ENCODE data around the gene TMEM205.
"Not testable (repeated sequence)": the region's sequence is repeated elsewhere in the genome, so short reads cannot be mapped to it uniquely, and the experiment has no call there.

The TMEM205 gene

DNA sequence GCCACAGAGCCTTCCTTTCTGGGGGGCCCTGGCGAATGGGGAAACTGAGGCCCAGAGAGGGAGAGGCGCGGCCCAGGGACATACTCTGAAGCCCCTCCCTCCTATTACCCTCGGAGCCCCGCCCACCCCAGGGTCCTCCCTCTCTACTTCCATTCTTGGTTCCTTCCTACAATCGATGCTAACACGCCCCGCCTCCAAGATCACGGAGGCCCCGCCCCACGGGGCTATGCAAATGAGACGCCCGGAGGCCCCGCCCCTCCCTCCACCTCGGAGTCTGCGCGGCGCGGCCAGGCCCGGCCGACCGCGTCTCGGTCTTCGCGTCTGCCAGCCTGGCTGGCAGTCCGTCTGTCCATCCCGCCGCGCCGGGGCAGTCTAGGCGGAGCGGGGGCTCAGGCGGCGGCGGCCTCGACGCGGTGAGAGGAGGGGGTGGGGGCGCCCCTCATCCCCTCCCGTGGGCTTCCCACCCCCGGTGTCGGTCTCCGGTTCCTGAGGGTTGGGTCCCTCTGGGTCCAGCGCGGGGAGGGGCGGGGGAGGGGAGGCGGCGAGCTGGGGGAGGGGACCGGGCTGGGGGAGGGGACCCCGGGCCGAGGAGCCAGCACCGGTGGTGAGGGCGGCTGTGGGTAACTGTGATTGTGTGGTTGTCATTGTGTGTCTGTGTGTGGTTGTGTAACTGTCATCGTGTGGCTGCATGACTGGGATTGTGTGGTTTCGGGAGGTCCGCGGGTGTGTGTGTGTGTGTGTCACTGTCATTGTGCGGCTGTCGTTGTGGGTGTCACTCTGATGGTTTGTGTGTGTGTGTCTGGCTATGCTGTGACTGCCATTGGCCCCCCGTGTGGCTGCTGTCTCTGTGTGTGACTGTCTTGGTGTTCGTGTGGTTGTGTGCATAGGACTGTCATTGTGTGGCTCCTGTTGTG lies 9.3 kb upstream of the TMEM205 start, which contains the start of gene PLPPR2:
TSS of gene PLPPR2 (plus strand) at position 273 of the 914 bp plus-strand sequence. CDS start 2,242 bp downstream, outside the sequence.
- POLR2A ChIA-PET = no interaction called here
- TF ChIP-seq, protein P1, sequence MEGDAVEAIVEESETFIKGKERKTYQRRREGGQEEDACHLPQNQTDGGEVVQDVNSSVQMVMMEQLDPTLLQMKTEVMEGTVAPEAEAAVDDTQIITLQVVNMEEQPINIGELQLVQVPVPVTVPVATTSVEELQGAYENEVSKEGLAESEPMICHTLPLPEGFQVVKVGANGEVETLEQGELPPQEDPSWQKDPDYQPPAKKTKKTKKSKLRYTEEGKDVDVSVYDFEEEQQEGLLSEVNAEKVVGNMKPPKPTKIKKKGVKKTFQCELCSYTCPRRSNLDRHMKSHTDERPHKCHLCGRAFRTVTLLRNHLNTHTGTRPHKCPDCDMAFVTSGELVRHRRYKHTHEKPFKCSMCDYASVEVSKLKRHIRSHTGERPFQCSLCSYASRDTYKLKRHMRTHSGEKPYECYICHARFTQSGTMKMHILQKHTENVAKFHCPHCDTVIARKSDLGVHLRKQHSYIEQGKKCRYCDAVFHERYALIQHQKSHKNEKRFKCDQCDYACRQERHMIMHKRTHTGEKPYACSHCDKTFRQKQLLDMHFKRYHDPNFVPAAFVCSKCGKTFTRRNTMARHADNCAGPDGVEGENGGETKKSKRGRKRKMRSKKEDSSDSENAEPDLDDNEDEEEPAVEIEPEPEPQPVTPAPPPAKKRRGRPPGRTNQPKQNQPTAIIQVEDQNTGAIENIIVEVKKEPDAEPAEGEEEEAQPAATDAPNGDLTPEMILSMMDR (IDR thresholded peaks at IDR 0.05; ENCODE audit: control extremely low read depth, extremely low read depth, low read depth, missing control alignments) = no peak
- peak; percentile 83 for DNase-seq (ENCODE audit: extremely low spot score)
- CTCF ChIA-PET = no interaction called here

DNA sequence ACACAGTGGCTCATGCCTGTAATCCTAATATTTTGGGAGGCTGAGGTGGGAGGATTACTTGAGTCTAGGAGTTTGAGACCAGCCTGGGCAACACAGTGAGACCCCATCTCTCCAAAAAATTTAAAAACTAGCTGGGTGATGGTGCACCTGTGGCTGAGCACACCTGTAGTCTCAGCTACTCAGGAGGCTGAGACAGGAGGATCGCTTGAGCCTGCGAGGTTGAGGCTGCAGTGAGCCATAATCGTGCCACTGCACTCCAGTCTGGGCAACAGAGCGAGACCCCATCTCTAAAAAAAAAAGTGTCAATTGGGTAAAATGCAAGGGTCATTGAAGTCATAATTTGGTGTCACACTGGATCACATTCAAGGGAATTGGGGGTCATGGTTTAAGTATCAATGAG lies 8.0 kb upstream of the TMEM205 start:
- POLR2A ChIA-PET; DNase-seq (ENCODE audit: extremely low spot score): not testable (repeated sequence)
- CTCF ChIA-PET = interaction anchor here (1.0 kb wide), 1 partner anchor 65 kb away, joined by 3 read pairs; the partner anchor contains the start of gene RGL3

DNA sequence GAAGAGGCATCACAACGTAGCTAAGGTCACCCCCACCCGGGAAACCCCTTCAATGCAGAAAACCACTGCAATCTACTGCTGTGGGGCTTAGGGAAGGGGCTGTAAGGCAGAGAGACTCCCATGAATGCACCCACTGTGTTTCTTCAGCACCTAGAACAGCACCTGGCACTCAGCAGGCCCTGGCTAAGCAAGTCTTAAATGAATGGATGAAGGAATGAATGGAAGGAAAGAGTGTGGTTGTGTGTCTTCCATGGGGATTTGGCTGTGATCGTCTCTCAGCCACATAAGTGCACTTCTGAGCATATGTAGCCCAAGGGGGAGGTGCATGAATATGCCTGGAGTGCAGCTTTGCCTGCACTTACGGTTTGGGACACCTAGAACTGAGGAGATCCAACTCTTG lies 3.1 kb upstream of the TMEM205 start:
- ChIA-PET POLR2A (no interaction called here), CTCF (interaction anchor here (0.8 to 1.4 kb wide), 5 partner anchors 9 to 86 kb away, joined by 3 to 4 read pairs (median 4); partner anchors contain the start of genes ODAD3, RAB3D and SWSAP1)
- DNase-seq (ENCODE audit: extremely low spot score) = no peak
- TF ChIP-seq, protein P1 (IDR thresholded peaks at IDR 0.05; ENCODE audit: control extremely low read depth, extremely low read depth, low read depth, missing control alignments) = no peak

DNA sequence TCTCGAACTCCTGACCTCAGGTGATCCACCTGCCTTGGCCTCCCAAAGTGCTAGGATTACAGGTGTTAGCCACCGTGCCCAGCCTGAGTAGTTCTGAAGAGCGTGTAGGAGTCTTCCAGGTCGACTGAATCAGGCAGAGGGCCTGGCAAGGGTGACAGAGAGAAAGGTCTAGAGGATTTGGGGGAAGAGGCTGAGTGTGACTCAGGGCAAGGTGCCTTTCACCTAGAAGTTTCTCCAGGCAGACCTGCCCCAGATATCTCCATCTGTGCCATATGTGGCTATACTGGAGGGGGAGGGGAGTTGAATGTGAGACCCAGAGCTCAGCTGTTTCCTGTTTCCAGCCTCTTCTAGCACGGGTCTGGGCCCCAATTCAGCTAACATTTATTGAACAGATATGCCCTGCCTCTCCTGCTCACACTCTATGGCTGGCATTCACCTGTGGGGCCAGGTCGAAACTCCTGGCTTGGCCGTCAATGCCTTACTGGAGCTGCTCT lies 1.5 kb upstream of the TMEM205 start:
- ChIA-PET CTCF (interaction anchor here (1.0 to 2.6 kb wide), 5 partner anchors 21 to 135 kb away, joined by 3 to 11 read pairs (median 6); no protein-coding TSS in a partner anchor), POLR2A (no interaction called here)
- TF ChIP-seq, protein P1 (IDR thresholded peaks at IDR 0.05; ENCODE audit: control extremely low read depth, extremely low read depth, low read depth, missing control alignments) = no peak
- no peak for DNase-seq (ENCODE audit: extremely low spot score)

DNA sequence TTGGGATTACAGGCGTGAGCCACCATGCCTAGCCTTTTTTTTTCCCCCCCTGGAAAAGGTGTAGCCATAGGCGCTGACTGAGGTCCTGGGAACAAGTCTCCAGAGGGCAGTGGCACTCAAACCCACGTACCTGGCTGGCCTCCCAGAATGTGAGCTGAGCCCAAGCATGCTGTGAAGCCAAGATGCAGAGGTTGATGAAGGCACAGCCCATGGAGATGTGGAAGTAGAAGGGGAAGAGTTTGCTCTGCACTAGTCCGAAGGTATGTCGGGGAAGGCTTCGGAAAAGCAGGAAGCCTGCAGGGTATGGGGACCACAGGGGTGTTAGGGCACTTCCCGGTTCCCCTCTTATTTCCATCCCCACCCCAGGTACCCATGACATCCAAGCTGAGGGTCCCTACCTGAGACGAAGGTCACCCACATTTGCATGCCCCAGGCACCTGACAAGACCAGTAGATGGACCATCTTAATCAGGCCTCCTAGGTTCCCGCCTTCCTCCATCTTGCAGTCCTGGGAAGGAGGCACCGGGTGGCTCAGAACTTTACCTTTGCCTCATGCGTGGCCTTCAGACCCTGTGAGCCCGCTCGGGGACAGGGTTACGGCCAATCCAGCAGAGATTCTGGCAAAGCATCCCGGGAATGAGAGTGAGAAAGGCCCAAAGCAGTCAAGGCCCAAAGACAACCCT lies 805 bp downstream of the TMEM205 start:
- ChIA-PET CTCF (interaction anchor here (1.0 to 2.6 kb wide), 6 partner anchors 12 to 137 kb away, joined by 3 to 11 read pairs (median 5); no protein-coding TSS in a partner anchor), POLR2A (interaction anchor here (0.5 to 1.6 kb wide), 2 partner anchors 30 to 66 kb away, joined by 5 to 6 read pairs; partner anchors contain the start of gene SWSAP1)
- no peak for DNase-seq (ENCODE audit: extremely low spot score)
- TF ChIP-seq, protein P1 (IDR thresholded peaks at IDR 0.05; ENCODE audit: control extremely low read depth, extremely low read depth, low read depth, missing control alignments) = no peak

DNA sequence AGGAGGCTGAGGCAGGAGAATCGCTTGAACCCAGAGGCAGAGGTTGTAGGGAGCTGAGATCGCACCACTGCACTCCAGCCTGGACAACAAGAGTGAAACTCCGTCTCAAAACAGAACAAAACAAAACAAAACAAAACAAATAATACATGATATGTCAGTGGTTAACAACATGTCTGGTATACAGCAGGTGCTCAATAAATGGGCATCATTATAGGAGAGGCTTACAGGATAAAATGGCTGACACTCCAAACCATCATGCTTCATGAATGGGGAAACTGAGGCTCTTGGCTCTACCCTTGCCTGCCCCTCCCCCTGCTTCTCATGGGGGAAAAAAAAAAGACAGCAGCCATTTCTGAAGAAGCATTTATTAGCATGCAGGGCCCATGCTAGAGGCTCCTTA lies 3.6 kb downstream of the TMEM205 start:
- no peak for DNase-seq (ENCODE audit: extremely low spot score)
- TF ChIP-seq, protein P1 (IDR thresholded peaks at IDR 0.05; ENCODE audit: control extremely low read depth, extremely low read depth, low read depth, missing control alignments) = no peak
- POLR2A ChIA-PET = no interaction called here
- CTCF ChIA-PET = interaction anchor here (0.8 to 1.5 kb wide), 4 partner anchors 41 to 140 kb away, joined by 3 to 5 read pairs (median 4); partner anchors contain the start of gene EPOR

DNA sequence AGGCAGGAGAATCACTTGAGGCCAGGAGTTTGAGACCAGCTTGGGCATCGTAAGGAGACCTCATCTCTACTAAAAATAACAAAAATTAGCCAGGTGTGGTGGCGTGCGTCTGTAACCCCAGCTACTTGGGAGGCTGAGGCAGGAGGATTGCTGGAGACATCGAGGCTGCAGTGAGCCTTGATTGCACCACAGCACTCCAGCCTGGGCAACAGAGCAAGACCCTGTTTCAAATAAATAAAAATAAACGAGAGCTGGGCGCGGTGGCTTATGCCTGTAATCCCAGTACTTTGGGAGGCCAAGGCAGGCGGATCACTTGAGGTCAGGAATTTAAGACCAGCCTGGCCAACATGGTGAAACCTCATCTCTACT lies 6.0 kb downstream of the TMEM205 start:
- CTCF ChIA-PET = interaction anchor here (0.8 to 1.8 kb wide), 7 partner anchors 9 to 142 kb away, joined by 3 to 11 read pairs (median 4); no protein-coding TSS in a partner anchor
- DNase-seq (ENCODE audit: extremely low spot score); POLR2A ChIA-PET: not testable (repeated sequence)

Data from GM10248 (cell line).